ENCODE results near the gene COA4. TPM values are rescaled to one million over a fixed set of nuclear protein-coding genes. Genes with fewer than 3 reads are reported as not detected.

COA4 gene
- total RNA-seq, 2 donors from 2014 or later = 57.0 to 136 TPM

- H3K27ac ChIP-seq = no peak overlapping the region
- no peak for DNase-seq (ENCODE audit: low spot score)
- 96% methylated on average over 2 of the region's 2 CpGs for WGBS
- H3K9me3 ChIP-seq = no peaks in the 10 kb centered on the region
- no peaks in the 10 kb centered on the region for H3K4me1 ChIP-seq (replicated peaks)
- H3K27me3 ChIP-seq (replicated peaks; ENCODE audit: insufficient read depth) = no peaks in the 10 kb centered on the region
- intact Hi-C loops (cut with DNase I) = no loop called here
- no peaks in the 10 kb centered on the region for H3K36me3 ChIP-seq
- TF ChIP-seq, protein P1, sequence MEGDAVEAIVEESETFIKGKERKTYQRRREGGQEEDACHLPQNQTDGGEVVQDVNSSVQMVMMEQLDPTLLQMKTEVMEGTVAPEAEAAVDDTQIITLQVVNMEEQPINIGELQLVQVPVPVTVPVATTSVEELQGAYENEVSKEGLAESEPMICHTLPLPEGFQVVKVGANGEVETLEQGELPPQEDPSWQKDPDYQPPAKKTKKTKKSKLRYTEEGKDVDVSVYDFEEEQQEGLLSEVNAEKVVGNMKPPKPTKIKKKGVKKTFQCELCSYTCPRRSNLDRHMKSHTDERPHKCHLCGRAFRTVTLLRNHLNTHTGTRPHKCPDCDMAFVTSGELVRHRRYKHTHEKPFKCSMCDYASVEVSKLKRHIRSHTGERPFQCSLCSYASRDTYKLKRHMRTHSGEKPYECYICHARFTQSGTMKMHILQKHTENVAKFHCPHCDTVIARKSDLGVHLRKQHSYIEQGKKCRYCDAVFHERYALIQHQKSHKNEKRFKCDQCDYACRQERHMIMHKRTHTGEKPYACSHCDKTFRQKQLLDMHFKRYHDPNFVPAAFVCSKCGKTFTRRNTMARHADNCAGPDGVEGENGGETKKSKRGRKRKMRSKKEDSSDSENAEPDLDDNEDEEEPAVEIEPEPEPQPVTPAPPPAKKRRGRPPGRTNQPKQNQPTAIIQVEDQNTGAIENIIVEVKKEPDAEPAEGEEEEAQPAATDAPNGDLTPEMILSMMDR (IDR thresholded peaks at IDR 0.05) = no peak
- TF ChIP-seq POLR2A (IDR thresholded peaks at IDR 0.05) (no peak), POLR2AphosphoS5 (IDR thresholded peaks at IDR 0.05) (no peak)
- H3K4me3 ChIP-seq = no peak overlapping the region
These were observed 17.0 kb downstream of the COA4 start for GRCh38 chr11:73859671-73860070.

GRCh38 chr11:73856031-73856567 lies 20.5 kb downstream of the COA4 start:
- no peak overlapping the region for H3K4me3 ChIP-seq
- WGBS = 100% methylated on average over 1 of the region's 1 CpG
- H3K27me3 ChIP-seq (replicated peaks; ENCODE audit: insufficient read depth) = no peaks in the 10 kb centered on the region
- H3K9me3 ChIP-seq = no peaks in the 10 kb centered on the region
- H3K36me3 ChIP-seq = no peaks in the 10 kb centered on the region
- TF ChIP-seq POLR2A (IDR thresholded peaks at IDR 0.05) (no peak), POLR2AphosphoS5 (IDR thresholded peaks at IDR 0.05) (no peak)
- TF ChIP-seq, protein P1 (IDR thresholded peaks at IDR 0.05) = no peak
- H3K27ac ChIP-seq = no peak overlapping the region
- no peak for DNase-seq (ENCODE audit: low spot score)
- no peaks in the 10 kb centered on the region for H3K4me1 ChIP-seq (replicated peaks)
- intact Hi-C loops (cut with DNase I) = no loop called here

GRCh38 chr11:73854680-73855079 lies 22.0 kb downstream of the COA4 start:
- 85% methylated on average over 1 of the region's 1 CpG for WGBS
- Histone ChIP-seq H3K9me3 (no peaks in the 10 kb centered on the region), H3K27ac (no peak overlapping the region), H3K36me3 (no peaks in the 10 kb centered on the region), H3K4me3 (no peak overlapping the region), H3K4me1 (replicated peaks) (no peaks in the 10 kb centered on the region), H3K27me3 (replicated peaks; ENCODE audit: insufficient read depth) (no peaks in the 10 kb centered on the region)
- DNase-seq (ENCODE audit: low spot score) = no peak
- TF ChIP-seq POLR2A (IDR thresholded peaks at IDR 0.05) (no peak), POLR2AphosphoS5 (IDR thresholded peaks at IDR 0.05) (no peak)
- TF ChIP-seq, protein P1 (IDR thresholded peaks at IDR 0.05) = no peak
- intact Hi-C loops (cut with DNase I) = no loop called here

- no peaks in the 10 kb centered on the region for H3K4me1 ChIP-seq (replicated peaks)
- TF ChIP-seq POLR2AphosphoS5 (IDR thresholded peaks at IDR 0.05) (no peak), POLR2A (IDR thresholded peaks at IDR 0.05) (no peak)
- TF ChIP-seq, protein P1 (IDR thresholded peaks at IDR 0.05) = no peak
- H3K27ac ChIP-seq = no peak overlapping the region
- H3K27me3 ChIP-seq (replicated peaks; ENCODE audit: insufficient read depth) = no peaks in the 10 kb centered on the region
- no peak for DNase-seq (ENCODE audit: low spot score)
- H3K9me3 ChIP-seq = no peaks in the 10 kb centered on the region
- WGBS = 83% methylated on average over 3 of the region's 3 CpGs
- intact Hi-C loops (cut with DNase I) = no loop called here
- no peak overlapping the region for H3K4me3 ChIP-seq
- no peaks in the 10 kb centered on the region for H3K36me3 ChIP-seq
These were observed 24.6 kb downstream of the COA4 start for GRCh38 chr11:73852049-73852448.

DNA sequence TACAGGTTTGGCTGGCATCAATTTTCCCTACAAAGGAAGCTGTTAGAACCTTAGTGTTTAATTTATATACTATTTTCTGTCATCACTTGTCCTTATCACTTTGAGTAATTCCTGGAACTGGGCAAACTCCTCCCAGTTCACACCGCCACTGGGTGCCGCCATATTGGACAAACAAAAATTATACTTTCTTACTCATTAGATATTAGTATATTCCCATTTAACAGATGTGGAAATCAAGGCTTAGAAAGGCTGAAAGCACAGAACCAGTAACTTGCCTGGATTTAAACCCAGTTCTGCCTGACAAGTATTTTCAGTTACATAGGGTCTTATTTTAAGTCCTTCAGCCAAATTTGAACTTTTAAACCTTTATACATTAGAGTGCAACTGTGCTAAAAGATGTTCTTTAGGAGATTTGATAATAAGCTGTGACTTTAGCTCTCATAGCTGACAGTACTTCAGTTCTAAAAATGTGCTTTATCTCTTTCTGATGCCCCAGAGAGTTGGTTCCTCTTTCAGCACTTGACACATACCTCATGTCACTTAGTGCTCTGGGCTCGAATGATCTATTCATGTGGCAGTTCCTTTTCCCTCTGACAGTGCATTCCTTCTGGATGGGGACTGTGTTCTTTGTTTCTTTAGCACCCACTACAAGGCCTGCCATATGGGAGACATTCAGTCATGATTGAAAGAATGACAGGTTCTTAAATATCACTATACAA lies 25.4 kb downstream of the COA4 start:
- WGBS = 93% methylated on average over 3 of the region's 3 CpGs

More for the DNA sequence above, 25.4 kb downstream of the COA4 start:
- Histone ChIP-seq H3K27me3 (replicated peaks; ENCODE audit: insufficient read depth) (no peaks in the 10 kb centered on the region), H3K27ac (no peak overlapping the region), H3K4me1 (replicated peaks) (no peaks in the 10 kb centered on the region), H3K9me3 (no peaks in the 10 kb centered on the region), H3K36me3 (no peaks in the 10 kb centered on the region), H3K4me3 (no peak overlapping the region)
- no peak for DNase-seq (ENCODE audit: low spot score)
- intact Hi-C loops (cut with DNase I) = no loop called here
- TF ChIP-seq, protein P1 (IDR thresholded peaks at IDR 0.05) = no peak

Measured in prostate gland (tissue), 2 donors.